Tibial nerve (tissue), 4 donors: ENCODE data around the gene CAPN12.

Experiments used
- EP300 ChIP-seq, 2 donors: sonication (generic); formaldehyde crosslinking; IDR thresholded peaks; one replicate each; pipeline ENCODE4 v1.6.1; 2017; ENCODE audit warnings: antibody characterized with exemption in 2 of 2, mild to moderate bottlenecking in 1 of 2
- TF ChIP-seq, protein P1 (sequence below), 5 experiments: fragments of 200-600 bp in 3 of 5; fragments of 450-650 bp in 2 of 5; sonication (generic) in 3 of 5; IDR thresholded peaks; one replicate each; pipeline ENCODE4 v1.5.1; 2016 to 2019; ENCODE audit warnings: antibody characterized with exemption in 5 of 5, mild to moderate bottlenecking in 3 of 5, moderate library complexity in 2 of 5

DNA sequence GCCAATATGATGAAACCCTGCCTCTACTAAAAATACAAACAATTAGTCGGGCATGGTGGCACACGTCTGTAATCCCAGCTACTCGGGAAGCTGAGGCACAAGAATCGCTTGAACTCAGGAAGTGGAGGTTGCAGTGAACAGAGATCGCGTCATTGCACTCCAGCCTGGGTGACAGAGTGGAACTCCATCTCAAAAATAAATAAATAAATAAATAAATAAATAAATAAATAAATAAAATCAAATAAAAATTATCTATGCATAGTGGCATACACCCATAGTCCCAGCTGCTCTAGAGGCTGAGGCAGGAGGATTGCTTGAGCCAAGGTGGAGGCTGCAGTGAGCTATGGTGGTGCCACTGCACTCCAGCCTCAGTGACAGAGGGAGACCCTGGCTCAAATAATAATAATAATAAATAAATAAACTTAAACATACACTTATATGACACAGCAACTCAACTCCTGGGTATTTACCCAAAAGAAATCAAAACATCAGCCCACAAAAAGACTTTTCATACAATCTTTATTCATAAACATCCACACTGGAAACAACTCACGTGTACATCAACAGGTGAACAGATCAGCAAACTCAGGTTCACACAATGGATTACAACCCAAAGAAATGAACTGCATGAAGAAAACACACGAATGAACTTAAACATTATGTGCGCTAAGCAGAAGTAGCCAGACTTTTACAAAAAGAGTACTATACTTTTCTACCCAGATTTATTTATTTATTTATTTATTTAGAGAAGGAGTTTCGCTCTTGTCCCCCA, 22.2 kb upstream of the CAPN12 start:
- TF ChIP-seq, protein P1, sequence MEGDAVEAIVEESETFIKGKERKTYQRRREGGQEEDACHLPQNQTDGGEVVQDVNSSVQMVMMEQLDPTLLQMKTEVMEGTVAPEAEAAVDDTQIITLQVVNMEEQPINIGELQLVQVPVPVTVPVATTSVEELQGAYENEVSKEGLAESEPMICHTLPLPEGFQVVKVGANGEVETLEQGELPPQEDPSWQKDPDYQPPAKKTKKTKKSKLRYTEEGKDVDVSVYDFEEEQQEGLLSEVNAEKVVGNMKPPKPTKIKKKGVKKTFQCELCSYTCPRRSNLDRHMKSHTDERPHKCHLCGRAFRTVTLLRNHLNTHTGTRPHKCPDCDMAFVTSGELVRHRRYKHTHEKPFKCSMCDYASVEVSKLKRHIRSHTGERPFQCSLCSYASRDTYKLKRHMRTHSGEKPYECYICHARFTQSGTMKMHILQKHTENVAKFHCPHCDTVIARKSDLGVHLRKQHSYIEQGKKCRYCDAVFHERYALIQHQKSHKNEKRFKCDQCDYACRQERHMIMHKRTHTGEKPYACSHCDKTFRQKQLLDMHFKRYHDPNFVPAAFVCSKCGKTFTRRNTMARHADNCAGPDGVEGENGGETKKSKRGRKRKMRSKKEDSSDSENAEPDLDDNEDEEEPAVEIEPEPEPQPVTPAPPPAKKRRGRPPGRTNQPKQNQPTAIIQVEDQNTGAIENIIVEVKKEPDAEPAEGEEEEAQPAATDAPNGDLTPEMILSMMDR (IDR thresholded peaks at IDR 0.05), result no peak
- TF ChIP-seq EP300 (IDR thresholded peaks at IDR 0.05), result no peak
